ENCODE data around the gene PPFIA4.

- TF ChIP-seq CTCF (conservative IDR thresholded peaks at IDR 0.05 in 1 of 2, IDR thresholded peaks at IDR 0.05 in 1 of 2; ENCODE audit: extremely low read depth in 1 of 2, insufficient read depth in 1 of 2, low read depth in 1 of 2, low read length in 2 of 2) = peak in 1 of 2 donors; percentile 11
- TF ChIP-seq EZH2 (IDR thresholded peaks at IDR 0.05; ENCODE audit: borderline replicate concordance, low read length) = no peak
Observed at GRCh38 chr1:203127666-203128430, 101.6 kb downstream of the PPFIA4 start, which contains the start of gene ADORA1.

All from mammary epithelial cell (primary cell).